GM12872 (cell line): Measurements from ENCODE around the gene EPHA3.

Experiments used
- TF ChIP-seq, protein P1 (sequence below): IDR thresholded peaks from 3 replicates; pipeline ENCODE4 v1.5.1; 2011; ENCODE audit warnings: low read depth, mild to moderate bottlenecking, low read length, moderate library complexity; ENCODE audit not compliant: insufficient read depth

The EPHA3 gene

DNA sequence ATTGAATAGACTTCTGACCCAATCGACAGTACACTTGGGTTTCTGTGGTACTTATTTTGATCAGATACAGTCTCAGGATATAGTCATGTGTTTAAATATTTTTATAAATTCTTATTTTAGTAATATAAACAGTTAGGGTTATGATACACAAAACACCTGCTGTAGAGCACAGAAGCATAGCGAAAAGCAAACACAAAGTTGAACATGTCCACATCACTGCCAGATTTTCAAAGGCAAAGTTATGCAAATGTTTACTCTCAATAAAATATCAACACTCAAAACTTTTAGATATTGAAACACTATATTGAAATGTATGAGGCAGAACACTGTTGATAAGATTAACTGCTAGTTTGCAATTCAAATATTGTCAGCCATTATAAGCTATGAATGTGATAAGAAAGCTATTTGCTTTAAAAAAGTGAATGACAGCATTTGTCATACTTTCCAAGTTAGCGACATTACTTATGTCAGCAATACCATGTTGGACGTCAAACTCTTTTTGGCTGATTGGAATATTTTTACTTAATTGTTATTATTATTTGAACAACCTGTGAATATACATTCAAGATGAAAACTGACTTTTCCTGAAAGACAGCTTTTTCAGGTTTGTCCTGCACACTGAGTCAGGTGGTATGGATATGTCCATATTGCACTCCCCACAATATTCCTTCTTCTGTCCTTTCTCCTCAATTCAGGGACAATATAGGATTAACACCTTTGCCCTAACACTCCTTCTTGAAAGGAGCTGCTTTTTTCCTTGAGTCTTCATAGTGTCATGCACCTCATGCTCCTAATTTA is 367.1 kb downstream of the EPHA3 start:
- TF ChIP-seq, protein P1, sequence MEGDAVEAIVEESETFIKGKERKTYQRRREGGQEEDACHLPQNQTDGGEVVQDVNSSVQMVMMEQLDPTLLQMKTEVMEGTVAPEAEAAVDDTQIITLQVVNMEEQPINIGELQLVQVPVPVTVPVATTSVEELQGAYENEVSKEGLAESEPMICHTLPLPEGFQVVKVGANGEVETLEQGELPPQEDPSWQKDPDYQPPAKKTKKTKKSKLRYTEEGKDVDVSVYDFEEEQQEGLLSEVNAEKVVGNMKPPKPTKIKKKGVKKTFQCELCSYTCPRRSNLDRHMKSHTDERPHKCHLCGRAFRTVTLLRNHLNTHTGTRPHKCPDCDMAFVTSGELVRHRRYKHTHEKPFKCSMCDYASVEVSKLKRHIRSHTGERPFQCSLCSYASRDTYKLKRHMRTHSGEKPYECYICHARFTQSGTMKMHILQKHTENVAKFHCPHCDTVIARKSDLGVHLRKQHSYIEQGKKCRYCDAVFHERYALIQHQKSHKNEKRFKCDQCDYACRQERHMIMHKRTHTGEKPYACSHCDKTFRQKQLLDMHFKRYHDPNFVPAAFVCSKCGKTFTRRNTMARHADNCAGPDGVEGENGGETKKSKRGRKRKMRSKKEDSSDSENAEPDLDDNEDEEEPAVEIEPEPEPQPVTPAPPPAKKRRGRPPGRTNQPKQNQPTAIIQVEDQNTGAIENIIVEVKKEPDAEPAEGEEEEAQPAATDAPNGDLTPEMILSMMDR: no peak

GRCh38 chr3:89488800-89489580 is 381.6 kb downstream of the EPHA3 start:
- TF ChIP-seq, protein P1: no peak

- TF ChIP-seq, protein P1: no peak
Measured at GRCh38 chr3:89490129-89490528, 382.7 kb downstream of the EPHA3 start.

DNA sequence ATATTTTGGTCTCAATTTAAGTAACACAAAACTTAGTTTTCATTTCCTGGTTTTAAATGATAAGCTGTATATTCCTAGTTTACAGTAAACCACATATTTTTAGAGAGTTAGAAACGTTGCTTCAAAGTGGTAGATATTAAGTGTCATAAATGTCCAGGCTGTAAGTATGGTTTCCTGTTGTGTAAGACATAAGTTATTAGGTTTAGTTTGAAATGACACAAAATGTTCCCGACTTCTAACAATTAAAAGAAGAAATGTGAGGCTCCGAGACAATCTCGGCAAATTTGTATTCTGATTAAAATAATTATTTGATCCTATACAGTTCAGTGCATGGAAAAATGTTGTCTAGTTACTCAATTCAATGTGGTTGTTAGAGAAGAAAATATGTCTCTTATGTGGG is 387.3 kb downstream of the EPHA3 start:
- TF ChIP-seq, protein P1: no peak

GRCh38 chr3:89503891-89504391 is 396.5 kb downstream of the EPHA3 start:
- TF ChIP-seq, protein P1: no peak

GRCh38 chr3:89504432-89504831 is 397.0 kb downstream of the EPHA3 start:
- TF ChIP-seq, protein P1: no peak

GRCh38 chr3:89506462-89507103 is 399.2 kb downstream of the EPHA3 start:
- TF ChIP-seq, protein P1: no peak
